ENCODE data around the gene OR7A10.
"Not testable (repeated sequence)": the region's sequence is repeated elsewhere in the genome, so short reads cannot be mapped to it uniquely, and the experiment has no call there.

Gene OR7A10

GRCh38 chr19:14795078-14795721 is 53.5 kb downstream of the OR7A10 start:
- DNase-seq (ENCODE audit: low read depth in 2 of 2), result no peak

- not testable (repeated sequence) for DNase-seq (ENCODE audit: low read depth in 2 of 2)
These were observed 56.5 kb downstream of the OR7A10 start for GRCh38 chr19:14792250-14792649.

Data from stimulated activated CD4-positive, alpha-beta T cell treated with anti-CD3 and anti-CD28 coated beads, Interleukin-15, amount 100 ng/mL, for 48 hours (primary cell).